T-helper 9 cell (primary cell): Measurements from ENCODE around the gene IFNL3.

Experiments used
- DNase-seq: peaks from one replicate; pipeline ENCODE4 v3.0.0-alpha.2; 2020

Gene IFNL3

DNA sequence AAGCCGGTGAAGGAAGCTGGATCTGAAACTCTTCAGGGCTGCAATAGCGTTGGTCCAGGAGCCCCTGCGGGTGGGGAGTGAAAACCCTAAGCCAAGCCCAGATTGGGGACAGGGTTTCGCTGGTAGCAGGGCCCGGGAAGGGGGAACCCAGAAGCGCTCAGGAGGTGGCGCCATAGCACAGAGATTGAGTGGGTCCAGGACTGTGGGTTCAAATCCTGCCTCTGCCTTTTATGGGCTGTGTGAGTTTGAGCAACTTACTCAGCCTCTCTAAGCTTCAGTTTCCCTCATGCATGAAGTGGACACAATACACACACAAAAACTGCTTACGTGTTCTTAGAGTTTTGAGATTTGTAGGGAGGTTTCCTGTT, 32.4 kb downstream of the IFNL3 start:
- DNase-seq: peak; percentile 46

DNA sequence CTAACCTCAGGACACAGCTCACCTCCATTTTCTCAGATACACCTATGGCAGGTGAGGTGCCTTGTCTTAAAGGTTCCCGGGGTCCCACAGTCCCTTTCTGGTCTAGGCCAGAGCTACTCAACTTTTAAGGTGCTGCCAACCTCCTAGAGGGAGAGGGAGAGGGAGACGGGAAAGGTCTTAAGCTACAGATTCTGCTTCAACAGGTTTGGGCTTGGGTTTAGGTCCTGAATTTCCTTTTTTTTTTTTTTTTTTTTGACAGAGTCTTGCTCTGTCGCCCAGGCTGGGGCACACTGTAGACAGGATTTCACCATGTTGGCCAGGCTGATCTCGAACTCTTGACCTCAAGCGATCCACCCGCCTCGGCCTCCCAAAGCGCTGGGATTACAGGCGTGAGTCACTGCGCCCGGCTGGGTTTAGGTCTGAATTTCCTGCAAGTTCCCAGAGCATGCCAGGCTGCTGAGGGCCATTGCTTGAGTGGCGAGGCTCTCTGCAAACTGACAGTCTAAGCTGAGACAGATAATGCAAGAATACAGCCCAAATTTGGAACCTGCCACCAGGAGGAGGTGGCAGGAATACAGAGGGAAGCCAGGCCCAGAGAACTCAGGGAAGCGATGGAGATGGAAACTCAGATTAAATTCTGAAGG, 33.0 kb downstream of the IFNL3 start:
- DNase-seq: no peak

GRCh38 chr19:39209196-39209595, 35.6 kb downstream of the IFNL3 start:
- DNase-seq: no peak

DNA sequence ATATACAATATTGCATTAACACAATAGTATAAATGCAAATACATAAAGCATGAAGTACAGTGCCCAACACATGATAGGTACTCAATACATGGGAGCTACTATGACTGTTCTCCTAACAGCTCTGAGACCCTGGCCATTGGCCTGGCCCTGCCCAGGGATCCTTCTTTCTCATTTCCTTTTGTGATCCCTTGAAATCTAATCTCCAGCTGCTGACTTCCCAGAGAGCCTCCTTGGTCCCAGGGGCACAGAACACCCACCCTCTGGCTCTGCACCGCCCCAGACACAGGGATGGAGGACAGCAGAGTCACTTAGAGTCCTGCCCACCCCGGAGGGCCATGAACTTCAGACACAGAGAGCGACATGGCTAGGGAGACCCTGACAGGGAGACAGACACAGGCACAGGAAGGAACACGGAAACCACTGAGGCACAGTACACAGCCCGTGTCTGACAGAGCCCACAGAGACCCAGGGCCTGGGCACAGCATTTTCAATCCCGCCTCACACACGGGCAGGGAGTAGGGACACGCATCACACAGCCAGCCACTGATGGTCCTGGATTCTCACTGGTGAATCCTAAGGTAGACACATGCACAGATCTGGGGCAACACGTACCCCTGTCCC, 36.5 kb downstream of the IFNL3 start:
- DNase-seq: no peak

GRCh38 chr19:39207293-39207836, 37.4 kb downstream of the IFNL3 start:
- no peak for DNase-seq

DNA sequence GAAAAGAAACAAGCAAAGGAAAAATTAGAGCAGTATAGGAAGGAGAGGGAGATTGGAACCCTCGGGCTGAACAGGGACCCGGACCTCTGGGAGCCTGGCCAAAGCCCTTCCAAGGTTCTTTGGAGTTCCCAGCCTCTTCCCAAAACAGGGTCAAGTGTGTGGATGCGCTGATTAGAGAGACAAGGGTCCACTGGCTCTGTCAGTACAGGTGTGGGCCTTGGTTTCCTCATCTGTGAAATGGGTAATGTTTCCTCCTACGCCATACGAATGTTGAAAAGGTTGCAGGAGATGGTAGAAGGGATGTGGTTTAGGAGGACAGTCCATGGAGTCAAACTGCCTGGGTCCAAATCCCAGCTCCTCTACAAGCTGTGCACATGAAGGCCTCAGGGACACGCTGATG, 38.7 kb downstream of the IFNL3 start:
- no peak for DNase-seq

DNA sequence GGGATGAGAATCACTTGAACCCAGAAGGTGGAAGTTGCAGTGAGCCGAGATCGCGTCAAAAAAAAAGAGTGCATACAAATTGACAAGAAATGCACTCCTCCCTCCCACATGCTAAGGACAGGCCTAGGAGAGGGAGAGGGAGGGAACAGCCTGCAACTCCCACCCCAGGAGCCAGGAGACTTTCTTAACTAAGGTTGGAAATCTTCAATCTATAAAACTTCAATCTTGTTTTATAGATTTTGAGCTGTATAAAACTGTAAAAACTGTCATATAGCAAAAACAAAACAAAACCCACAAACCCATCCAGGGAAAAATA, 39.4 kb downstream of the IFNL3 start:
- no peak for DNase-seq

DNA sequence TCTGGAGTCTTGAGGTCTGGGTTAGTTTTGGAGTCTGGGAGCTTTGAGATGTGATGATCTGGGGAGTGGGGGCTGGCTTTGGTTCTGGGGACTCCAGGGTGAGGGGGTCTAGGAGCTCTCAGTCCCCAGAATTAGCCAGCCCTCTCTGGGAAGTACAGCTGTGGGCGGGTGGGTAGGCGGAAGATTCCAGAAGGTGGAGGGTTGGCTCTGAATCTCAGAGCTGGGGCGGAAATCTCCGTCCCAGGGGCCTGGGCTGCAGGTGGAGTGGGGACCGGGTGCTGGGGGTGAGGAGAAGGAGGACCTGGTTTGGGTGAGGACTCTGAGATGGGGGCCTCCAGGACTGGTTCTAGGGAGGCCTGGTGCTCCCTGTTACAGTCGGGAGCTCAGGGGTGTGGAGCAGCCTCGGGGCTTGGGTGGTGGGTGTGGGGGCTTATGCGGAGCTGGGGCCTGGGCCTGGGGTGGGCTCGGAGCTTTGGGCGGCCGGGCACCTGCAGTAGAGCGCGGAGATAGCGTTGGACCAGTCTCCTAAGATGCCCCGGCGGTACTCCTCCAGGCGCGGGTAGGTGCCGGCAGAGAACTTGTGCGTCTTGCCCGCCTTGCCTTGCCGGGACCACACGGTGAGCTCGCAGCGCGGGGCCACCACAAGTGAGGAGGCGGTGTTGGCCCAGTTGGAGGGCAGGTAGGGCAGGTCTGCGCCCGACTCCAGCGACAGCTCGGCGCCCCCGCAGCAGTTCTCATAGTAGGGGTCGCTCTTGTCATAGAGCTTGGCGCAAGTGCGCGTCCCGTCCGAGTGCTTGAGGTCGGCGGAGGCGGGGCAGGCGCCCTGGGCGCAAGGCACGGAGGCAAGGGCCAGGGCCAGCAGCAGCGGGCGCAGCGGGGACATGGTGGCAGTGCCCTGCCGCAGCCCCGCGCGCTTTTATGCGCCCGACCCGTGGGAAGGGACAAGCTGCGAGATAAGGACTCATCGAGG, 41.1 kb downstream of the IFNL3 start, which contains the start of gene SYCN:
TSS of gene SYCN (minus strand) at position 892 of the 970 bp plus-strand sequence. CDS start at position 883, 9 bp downstream.
- no peak for DNase-seq

DNA sequence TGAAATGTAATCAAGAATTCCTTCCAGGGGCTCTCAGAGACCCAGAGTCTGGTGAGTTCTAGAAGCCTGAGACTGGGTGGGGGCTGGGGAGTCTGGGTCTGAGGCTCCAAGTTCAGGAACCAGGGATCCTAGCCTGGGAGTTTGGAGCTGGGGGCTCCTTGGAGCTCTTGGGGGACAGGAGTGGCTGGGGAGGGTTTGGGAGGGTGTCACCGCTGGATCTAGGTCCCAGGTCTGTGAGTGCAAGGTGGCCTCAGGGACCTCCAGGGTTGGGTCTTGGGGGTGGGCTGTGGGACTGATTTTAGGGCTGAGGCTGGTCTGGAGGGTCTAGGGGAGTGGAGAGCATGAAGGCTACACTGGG, 41.8 kb downstream of the IFNL3 start:
- DNase-seq: no peak

DNA sequence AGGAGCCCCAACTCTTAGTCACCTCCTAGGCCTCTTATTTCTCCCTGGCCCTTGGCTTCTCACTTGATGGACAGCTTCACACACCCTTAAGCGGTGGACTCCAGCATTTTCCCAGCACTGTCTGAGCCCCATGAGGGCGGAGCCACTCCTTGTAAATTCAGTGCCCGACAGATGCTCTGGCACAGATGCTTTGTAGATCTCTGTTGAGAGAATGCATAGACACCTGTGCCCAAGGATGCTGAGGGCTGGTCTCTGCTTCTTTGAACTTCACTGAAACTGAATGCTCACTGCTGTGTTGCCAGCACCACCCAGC, 44.0 kb downstream of the IFNL3 start:
- DNase-seq: no peak

- no peak for DNase-seq
Observed at GRCh38 chr19:39200066-39200802, 44.6 kb downstream of the IFNL3 start.

- DNase-seq: no peak
Observed at GRCh38 chr19:39199025-39199424, 45.8 kb downstream of the IFNL3 start.

DNA sequence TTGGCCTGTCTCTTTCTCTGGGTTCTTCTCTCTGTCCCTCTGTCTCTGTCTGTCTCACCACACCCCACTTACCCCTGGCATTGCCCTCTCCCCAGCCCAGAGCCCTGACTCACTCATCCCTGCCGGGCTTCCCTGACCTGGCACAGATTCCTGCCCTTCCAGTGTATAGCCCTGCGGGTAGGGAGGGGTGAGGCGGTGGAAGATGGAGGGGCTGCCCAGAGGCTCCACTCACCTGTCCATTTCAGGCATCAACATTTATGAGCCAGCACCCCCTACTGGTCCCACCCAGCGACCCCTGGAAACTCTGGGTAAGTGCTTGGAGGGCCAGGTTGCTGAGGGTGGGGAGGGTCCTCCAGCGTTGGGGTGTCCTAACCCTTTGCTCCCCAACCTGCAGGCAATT, 47.0 kb downstream of the IFNL3 start:
- DNase-seq: no peak

DNA sequence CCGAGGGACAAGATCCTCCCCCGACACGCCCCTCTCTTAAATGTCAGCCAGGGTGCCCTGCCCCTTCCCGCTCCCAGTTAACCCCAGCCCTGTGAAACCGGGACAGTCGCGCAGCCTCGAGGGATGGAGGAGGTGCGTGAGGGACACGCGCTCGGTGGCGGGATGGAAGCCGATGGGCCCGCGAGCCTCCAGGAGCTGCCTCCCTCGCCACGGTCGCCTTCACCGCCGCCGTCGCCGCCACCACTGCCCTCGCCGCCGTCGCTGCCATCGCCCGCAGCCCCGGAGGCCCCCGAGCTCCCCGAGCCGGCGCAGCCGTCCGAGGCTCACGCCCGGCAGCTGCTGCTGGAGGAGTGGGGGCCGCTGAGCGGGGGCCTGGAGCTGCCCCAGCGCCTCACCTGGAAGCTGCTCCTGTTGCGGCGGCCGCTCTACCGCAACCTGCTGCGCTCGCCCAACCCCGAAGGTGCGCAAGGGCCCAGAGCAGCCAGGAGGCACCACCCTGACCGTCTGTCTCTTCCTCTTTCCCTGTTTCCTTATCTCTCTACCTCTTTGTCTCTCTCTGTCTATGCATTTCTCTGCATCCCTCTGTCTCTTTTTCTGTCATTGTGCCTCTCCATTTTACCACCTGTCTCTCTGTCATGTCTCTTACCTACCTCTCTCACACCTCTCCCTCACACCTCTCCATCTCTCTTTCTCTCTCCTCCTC, 47.8 kb downstream of the IFNL3 start, which contains the start of gene NCCRP1:
TSS of gene NCCRP1 (plus strand) at position 105 of the 703 bp plus-strand sequence. CDS start at position 124, 19 bp downstream.
- DNase-seq: no peak

- DNase-seq: no peak
Observed at GRCh38 chr19:39196320-39196719, 48.5 kb downstream of the IFNL3 start.

DNA sequence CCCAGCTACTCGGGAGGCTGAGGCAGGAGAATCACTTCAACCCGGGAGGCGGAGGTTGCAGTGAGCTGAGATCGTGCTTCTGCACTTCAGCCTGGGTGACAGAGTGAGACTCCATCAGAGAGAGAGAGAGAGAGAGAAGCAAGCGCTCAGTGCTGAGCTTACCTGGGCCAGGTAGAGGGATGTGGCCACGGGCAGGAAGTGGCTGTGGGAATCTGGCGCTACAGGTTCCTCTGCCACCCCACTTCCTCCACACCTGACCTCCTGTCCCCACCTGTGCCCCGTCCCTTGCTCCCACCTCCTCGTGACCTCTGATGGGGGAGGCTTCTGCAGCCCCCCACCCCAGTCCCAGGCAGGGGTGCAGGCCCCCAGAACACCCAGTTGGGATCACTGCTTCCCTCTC, 49.1 kb downstream of the IFNL3 start:
- DNase-seq: no peak

DNA sequence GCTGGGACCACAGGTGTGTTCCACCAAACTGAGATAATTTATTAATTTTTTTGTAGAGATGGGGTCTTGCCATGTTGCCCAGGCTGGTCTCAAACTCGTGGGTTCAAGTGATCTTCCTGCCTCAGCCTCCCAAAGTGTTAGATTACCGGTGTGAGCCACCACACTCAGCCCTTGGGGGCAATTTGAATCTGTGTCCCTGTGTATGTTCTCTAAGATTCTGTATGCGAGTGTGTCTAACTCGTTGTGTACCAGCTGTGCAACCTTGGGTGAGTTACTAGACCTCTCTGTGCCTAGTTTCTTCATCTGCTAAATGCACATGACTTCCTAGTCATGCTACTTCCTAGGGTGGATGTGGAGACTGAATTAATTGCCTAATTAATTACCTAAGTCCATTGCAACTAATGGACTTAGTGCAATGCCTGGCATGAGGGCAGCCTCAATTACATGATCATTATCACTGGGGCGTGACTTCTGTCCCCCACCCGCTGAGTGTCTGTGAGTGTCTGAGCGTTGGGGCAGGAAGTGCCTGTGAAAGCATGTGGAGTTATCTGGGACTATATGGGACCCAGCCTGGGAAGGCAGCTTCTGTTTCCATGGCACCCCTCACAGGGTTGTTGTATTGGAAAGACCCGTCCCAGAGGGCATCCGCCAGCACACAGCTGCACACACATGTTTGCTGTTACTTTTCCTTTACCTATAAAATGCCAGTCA, 49.8 kb downstream of the IFNL3 start:
- no peak for DNase-seq

DNA sequence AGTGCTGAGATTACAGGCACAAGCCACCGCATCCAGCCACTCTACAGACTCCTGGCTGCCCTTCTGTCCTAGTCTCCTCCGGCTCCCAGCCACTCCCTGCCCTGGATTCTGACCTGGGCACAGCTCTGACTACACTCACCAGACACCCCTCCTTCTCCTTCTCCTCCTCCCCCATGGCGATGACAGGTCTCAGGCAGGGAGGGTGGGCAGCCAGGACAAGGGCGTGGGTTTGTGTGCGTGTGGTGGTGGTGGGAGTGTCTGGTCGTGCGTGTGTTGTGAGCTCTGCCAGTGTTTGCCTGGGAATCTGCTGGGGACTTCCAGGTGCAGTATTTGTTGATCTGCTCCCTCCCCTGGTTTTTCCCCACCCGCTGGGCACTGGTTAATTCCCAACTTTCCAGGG, 51.0 kb downstream of the IFNL3 start:
- DNase-seq: no peak
